Spleen (tissue), 11 donors: ENCODE measurements around the gene C17orf114.
A peak's percentile ranks its signal among the peaks of the same experiment; 100 is the strongest.

Experiments used
- DNase-seq: peaks from one replicate; pipeline ENCODE4 v3.0.0-alpha.2; 2020
- H3K27ac ChIP-seq, 8 donors: fragments of 200-600 bp; sonication (generic) in 7 of 8; 1 replicate in 4 of 8; 2 replicates in 4 of 8; pipeline versions ENCODE4 v1.5.0 to v1.8.0; 2016 to 2021; ENCODE audit warnings: inconsistent platforms in 4 of 8, mild to moderate bottlenecking in 4 of 8, moderate library complexity in 1 of 8
- H3K27me3 ChIP-seq, 7 donors: fragments of 200-600 bp; sonication (generic) in 6 of 7; replicated peaks in 1 of 7; 1 replicate in 4 of 7; 2 replicates in 3 of 7; pipeline versions ENCODE4 v1.5.0 to v1.8.0; 2016 to 2021; ENCODE audit warnings: inconsistent platforms in 3 of 7, mild to moderate bottlenecking in 1 of 7
- H3K36me3 ChIP-seq, 6 donors: fragments of 200-600 bp; sonication (generic) in 5 of 6; 1 replicate in 4 of 6; 2 replicates in 2 of 6; pipeline versions ENCODE4 v1.5.0 to v1.8.0; 2016 to 2021; ENCODE audit warnings: inconsistent platforms in 2 of 6
- H3K4me1 ChIP-seq, 6 donors: fragments of 200-600 bp; sonication (generic) in 5 of 6; 1 replicate in 3 of 6; 2 replicates in 3 of 6; pipeline versions ENCODE4 v1.5.0 to v1.8.0; 2016 to 2021; ENCODE audit warnings: inconsistent platforms in 3 of 6
- H3K4me3 ChIP-seq, 8 donors: fragments of 200-600 bp; sonication (generic) in 7 of 8; 1 replicate in 4 of 8; 2 replicates in 4 of 8; pipeline versions ENCODE4 v1.5.0 to v1.8.0; 2016 to 2021; ENCODE audit warnings: inconsistent platforms in 4 of 8, mild to moderate bottlenecking in 4 of 8, moderate library complexity in 2 of 8
- H3K9me3 ChIP-seq, 8 donors: fragments of 200-600 bp; sonication (generic) in 7 of 8; 1 replicate in 4 of 8; 2 replicates in 4 of 8; pipeline versions ENCODE4 v1.5.0 to v1.8.0; 2016 to 2021; ENCODE audit warnings: inconsistent platforms in 4 of 8
- CTCF ChIP-seq, 11 experiments: fragments of 200-600 bp in 7 of 11; fragments of 450-650 bp in 4 of 11; sonication (generic) in 4 of 11; IDR thresholded peaks in 8 of 11; conservative IDR thresholded peaks in 3 of 11; 1 replicate in 7 of 11; 2 replicates in 4 of 11; pipeline versions ENCODE4 v1.4.0 to v1.8.0; 2016 to 2021; ENCODE audit warnings: antibody characterized with exemption in 11 of 11, inconsistent platforms in 4 of 11, mild to moderate bottlenecking in 1 of 11
- POLR2A ChIP-seq, 3 donors: fragments of 450-650 bp; IDR thresholded peaks; one replicate each; pipeline ENCODE4 v1.5.1; 2017; ENCODE audit warnings: antibody characterized with exemption in 3 of 3, mild to moderate bottlenecking in 1 of 3
- POLR2AphosphoS5 ChIP-seq, 3 donors: sonication (generic); formaldehyde crosslinking; IDR thresholded peaks; one replicate each; pipeline ENCODE4 v1.5.1; 2017; ENCODE audit warnings: antibody characterized with exemption in 3 of 3
- WGBS, 5 donors: extraction: QIAGEN DNeasy Blood & Tissue Kit in 3 of 5; methylation state at CpG; one replicate each; pipeline versions ENCODE4 v1.1.5 to v1.1.7; 2013 to 2018; 5-methylcytosine and 5-hydroxymethylcytosine counted together
- intact Hi-C: fragments of 100-400 bp; cut with DNase I; formaldehyde crosslinking; loops from one replicate; pipeline ENCODE4 v1.15.0; 2023; ENCODE audit warnings: low total_unique reads
- donor health status: healthy with polysubstance abuse.
- donor health status: DM: no; HTN: no; CAD: no; lungs with moderate emphysema.
- donor health status: DM: no; HTN: no; CAD: no.
- donor health status: Bipolar disorder and iron deficiency.
- donor health status: healthy.
- donor health status: DM: no; HTN: no; CAD: no.
- donor health status: DM: yes; HTN: yes; CAD: no.

C17orf114 gene

GRCh38 chr17:4808378-4808767 is 6.2 kb upstream of the C17orf114 start:
- Histone ChIP-seq H3K9me3 (no peaks in the 10 kb centered on the region), H3K27ac (no peak overlapping the region), H3K4me1 (peaks cover 8 to 31% (median 21%) of the 10 kb centered on the region in 6 donors), H3K36me3 (peaks cover 0 to 30% (median 3%) of the 10 kb centered on the region in 6 donors), H3K27me3 (peaks cover 0 to 6% (median 0%) of the 10 kb centered on the region in 7 donors), H3K4me3 (peak overlapping the region in 1 of 8 donors; percentile 91)
- TF ChIP-seq POLR2A (IDR thresholded peaks at IDR 0.05): no peak
- TF ChIP-seq CTCF (IDR thresholded peaks at IDR 0.05 in 8 of 11, conservative IDR thresholded peaks at IDR 0.05 in 3 of 11): no peak
- no peak for TF ChIP-seq POLR2AphosphoS5 (IDR thresholded peaks at IDR 0.05)
- 58 to 79% (median 70%) methylated on average over 6 of the region's 6 CpGs for WGBS, 5 donors
- intact Hi-C loops: no loop called here
- DNase-seq: no peak

GRCh38 chr17:4807605-4808377 is 5.7 kb upstream of the C17orf114 start:
- TF ChIP-seq POLR2A (IDR thresholded peaks at IDR 0.05): no peak
- no peak for TF ChIP-seq POLR2AphosphoS5 (IDR thresholded peaks at IDR 0.05)
- TF ChIP-seq CTCF (IDR thresholded peaks at IDR 0.05 in 8 of 11, conservative IDR thresholded peaks at IDR 0.05 in 3 of 11): no peak
- Histone ChIP-seq H3K4me1 (peaks cover 8 to 31% (median 21%) of the 10 kb centered on the region in 6 donors), H3K27me3 (peaks cover 0 to 6% (median 0%) of the 10 kb centered on the region in 7 donors), H3K27ac (peak overlapping the region in 6 of 8 donors; percentile 80 to 88 (median 83)), H3K4me3 (peak overlapping the region; percentile 61 to 91 (median 72)), H3K9me3 (no peaks in the 10 kb centered on the region), H3K36me3 (peaks cover 0 to 30% (median 3%) of the 10 kb centered on the region in 6 donors)
- intact Hi-C loops: no loop called here
- no peak for DNase-seq
- WGBS, 5 donors: 40 to 44% (median 42%) methylated on average over 25 to 32 of the region's 32 CpGs

- WGBS, 5 donors: 1 to 3% (median 1%) methylated on average over 26 to 106 of the region's 106 CpGs
- Histone ChIP-seq H3K9me3 (no peaks in the 10 kb centered on the region), H3K4me3 (peak within 1 kb of the TSS; percentile 61 to 91 (median 72)), H3K4me1 (peaks cover 8 to 31% (median 21%) of the 10 kb centered on the region in 6 donors), H3K36me3 (peaks cover 0 to 30% (median 3%) of the 10 kb centered on the region in 6 donors), H3K27me3 (peaks cover 0 to 6% (median 0%) of the 10 kb centered on the region in 7 donors), H3K27ac (peak within 1 kb of the TSS; percentile 58 to 88 (median 82))
- DNase-seq: peak; percentile 97
- intact Hi-C loops: no loop called here
- TF ChIP-seq CTCF (IDR thresholded peaks at IDR 0.05 in 8 of 11, conservative IDR thresholded peaks at IDR 0.05 in 3 of 11): peak in 1 of 11 experiments; percentile 25
- peak; percentile 65 to 80 (median 74) for TF ChIP-seq POLR2AphosphoS5 (IDR thresholded peaks at IDR 0.05)
- TF ChIP-seq POLR2A (IDR thresholded peaks at IDR 0.05): no peak
Measured at GRCh38 chr17:4806777-4807604, 4.9 kb upstream of the C17orf114 start, which contains the start of gene PLD2. PLD2 (plus strand) TSS chr17:4807152; CDS start chr17:4807773, 621 bp downstream.
